H1 (cell line): Measurements from ENCODE around the gene SLC24A3. TPM values are rescaled to one million over a fixed set of nuclear protein-coding genes. Genes with fewer than 3 reads are reported as not detected.

Experiments used
- CTCF ChIA-PET: fragments of 300-600 bp; sonication (Branson Sonifier 250); formaldehyde crosslinking; loops from one replicate; lab custom pipeline; 2021; ENCODE audit not compliant: partially characterized antibody; lab: Charles Lee
- POLR2A ChIA-PET: fragments of 300-600 bp; sonication (Branson Sonifier 250); formaldehyde crosslinking; loops from one replicate; lab custom pipeline; 2021; ENCODE audit warnings: inconsistent platforms; ENCODE audit not compliant: partially characterized antibody; lab: Charles Lee
- DNase-seq, 2 experiments: peaks; one replicate each; pipeline versions ENCODE4 v3.0.0 to v3.0.0-alpha.2; 2010 to 2022; ENCODE audit warnings: low spot score in 2 of 2, low read depth in 1 of 2, mixed read lengths in 1 of 2
- FAIRE-seq: peaks from 2 replicates; lab custom pipeline; 2011; peaks lifted over from hg19 to GRCh38; lab: Jason Lieb, UNC
- H2AFZ ChIP-seq: 2 replicates; pipeline ENCODE4 v1.8.1; 2012; ENCODE audit warnings: low read length, inconsistent platforms
- H2AK5ac ChIP-seq: 2 replicates; pipeline ENCODE4 v1.6.1; 2013; ENCODE audit warnings: low read depth, low read length
- H2BK120ac ChIP-seq: replicated peaks from 2 replicates; pipeline ENCODE3; 2013; ENCODE audit warnings: low read depth, low read length, inconsistent platforms
- H2BK12ac ChIP-seq: 2 replicates; pipeline ENCODE4 v1.6.1; 2013; ENCODE audit warnings: low read depth, low read length
- H2BK15ac ChIP-seq: 2 replicates; pipeline ENCODE4 v1.6.1; 2013; ENCODE audit warnings: low read length
- H2BK20ac ChIP-seq: 2 replicates; pipeline ENCODE4 v1.6.1; 2013; ENCODE audit warnings: low read length
- H2BK5ac ChIP-seq: 2 replicates; pipeline ENCODE4 v1.6.1; 2013; ENCODE audit warnings: low read depth, low read length
- H3K14ac ChIP-seq: 2 replicates; pipeline ENCODE4 v1.6.1; 2013; ENCODE audit warnings: inconsistent platforms; ENCODE audit not compliant: insufficient read length
- H3K18ac ChIP-seq: 2 replicates; pipeline ENCODE4 v1.6.1; 2013; ENCODE audit warnings: low read length; ENCODE audit errors: extremely low read depth
- H3K23ac ChIP-seq: 2 replicates; pipeline ENCODE4 v1.6.1; 2013; ENCODE audit warnings: inconsistent platforms; ENCODE audit not compliant: insufficient read length
- H3K23me2 ChIP-seq: 2 replicates; pipeline ENCODE4 v1.6.1; 2013; ENCODE audit warnings: low read depth, low read length
- H3K27ac ChIP-seq: 2 replicates; pipeline ENCODE4 v1.6.1; 2011; ENCODE audit warnings: low read depth, low read length, inconsistent platforms
- H3K27me3 ChIP-seq, 4 experiments: replicated peaks in 1 of 4; 1 replicate in 1 of 4; 2 replicates in 3 of 4; pipeline versions ENCODE4 v1.6.1 to v1.8.1; 2011 to 2013; ENCODE audit warnings: low read length in 3 of 4, mild to moderate bottlenecking in 3 of 4, inconsistent platforms in 2 of 4, mixed read lengths in 2 of 4, moderate library complexity in 1 of 4; ENCODE audit not compliant: control insufficient read depth in 3 of 4, insufficient read depth in 3 of 4; ENCODE audit errors: extremely low read depth in 1 of 4
- H3K36me3 ChIP-seq, 4 experiments: 2 replicates each; pipeline versions ENCODE4 v1.6.1 to v1.8.1; 2011 to 2013; ENCODE audit warnings: mild to moderate bottlenecking in 4 of 4, low read length in 3 of 4, moderate library complexity in 2 of 4, control low read depth in 1 of 4, inconsistent platforms in 1 of 4; ENCODE audit not compliant: insufficient read depth in 4 of 4, control insufficient read depth in 2 of 4
- H3K4ac ChIP-seq: replicated peaks from 2 replicates; pipeline ENCODE3; 2013; ENCODE audit warnings: low read length, low read depth, mixed read lengths, inconsistent platforms; ENCODE audit not compliant: insufficient read length
- H3K4me1 ChIP-seq, 4 experiments: replicated peaks in 1 of 4; 1 replicate in 1 of 4; 2 replicates in 3 of 4; pipeline versions ENCODE4 v1.6.1 to v1.8.1; 2011 to 2013; ENCODE audit warnings: low read length in 3 of 4, inconsistent platforms in 2 of 4, mixed read lengths in 1 of 4; ENCODE audit not compliant: insufficient read depth in 4 of 4, control insufficient read depth in 3 of 4
- H3K4me2 ChIP-seq, 2 experiments: 2 replicates each; pipeline versions ENCODE4 v1.6.1 to v1.8.1; 2011 to 2013; ENCODE audit warnings: low read depth in 2 of 2, low read length in 2 of 2, control low read depth in 1 of 2, inconsistent platforms in 1 of 2, mild to moderate bottlenecking in 1 of 2; ENCODE audit not compliant: insufficient read depth in 1 of 2
- H3K4me3 ChIP-seq, 4 experiments: fragments of 200-600, 300-600 bp in 1 of 4; sonication (generic), shearing (Covaris generic), sonication (Bioruptor Twin) in 1 of 4; 2 replicates each; pipeline versions ENCODE4 v1.5.1 to v1.8.1; 2011 to 2016; ENCODE audit warnings: low read length in 4 of 4, low read depth in 3 of 4, control low read depth in 2 of 4, inconsistent platforms in 2 of 4, mild to moderate bottlenecking in 2 of 4, mixed read lengths in 1 of 4, moderate library complexity in 1 of 4; ENCODE audit not compliant: insufficient read depth in 2 of 4; ENCODE audit errors: extremely low read depth in 1 of 4
- H3K56ac ChIP-seq: replicated peaks from 2 replicates; pipeline ENCODE3; 2013; ENCODE audit warnings: low read depth, mild to moderate bottlenecking, mixed read lengths, low read length, inconsistent platforms; ENCODE audit not compliant: insufficient read length
- H3K79me1 ChIP-seq: 2 replicates; pipeline ENCODE4 v1.6.1; 2013; ENCODE audit warnings: low read depth, low read length, control low read depth
- H3K79me2 ChIP-seq, 2 experiments: 2 replicates each; pipeline versions ENCODE4 v1.6.1 to v1.8.1; 2012 to 2013; ENCODE audit warnings: low read length in 2 of 2, mild to moderate bottlenecking in 2 of 2, inconsistent platforms in 1 of 2; ENCODE audit not compliant: insufficient read depth in 2 of 2, control insufficient read depth in 1 of 2
- H3K9ac ChIP-seq, 4 experiments: replicated peaks in 1 of 4; 1 replicate in 1 of 4; 2 replicates in 3 of 4; pipeline versions ENCODE4 v1.6.1 to v1.8.1; 2011 to 2013; ENCODE audit warnings: low read depth in 3 of 4, low read length in 3 of 4, control low read depth in 2 of 4, mild to moderate bottlenecking in 2 of 4, moderate library complexity in 2 of 4, inconsistent platforms in 1 of 4; ENCODE audit errors: extremely low read depth in 1 of 4
- H3K9me3 ChIP-seq, 2 experiments: 2 replicates each; pipeline versions ENCODE4 v1.6.1 to v1.8.1; 2012 to 2013; ENCODE audit warnings: mild to moderate bottlenecking in 2 of 2, moderate library complexity in 2 of 2, control low read depth in 1 of 2, inconsistent platforms in 1 of 2, low read depth in 1 of 2, low read length in 1 of 2, mixed read lengths in 1 of 2; ENCODE audit not compliant: insufficient read depth in 2 of 2
- H4K20me1 ChIP-seq, 2 experiments: replicated peaks in 1 of 2; 2 replicates each; pipeline versions ENCODE3 to v1.8.1; 2011 to 2013; ENCODE audit warnings: inconsistent platforms in 2 of 2, low read length in 2 of 2, mild to moderate bottlenecking in 1 of 2; ENCODE audit not compliant: insufficient read depth in 2 of 2, control insufficient read depth in 1 of 2
- H4K5ac ChIP-seq: 2 replicates; pipeline ENCODE4 v1.6.1; 2013; ENCODE audit warnings: low read length, low read depth, mixed read lengths, inconsistent platforms; ENCODE audit not compliant: insufficient read length
- H4K8ac ChIP-seq: 2 replicates; pipeline ENCODE4 v1.8.0; 2013; ENCODE audit warnings: mild to moderate bottlenecking, moderate library complexity, low read length, inconsistent platforms; ENCODE audit not compliant: insufficient read depth; ENCODE audit errors: extremely low read depth
- H4K91ac ChIP-seq: replicated peaks from 2 replicates; pipeline ENCODE3; 2013; ENCODE audit warnings: low read length, mixed read lengths, inconsistent platforms; ENCODE audit not compliant: insufficient read length
- CEBPB ChIP-seq: IDR thresholded peaks from 2 replicates; pipeline ENCODE4 v1.6.1; 2012; ENCODE audit warnings: low read depth, low read length
- EGR1 ChIP-seq: IDR thresholded peaks from 2 replicates; pipeline ENCODE4 v1.6.1; 2011; ENCODE audit warnings: low read depth, low read length, borderline replicate concordance
- EZH2 ChIP-seq: fragments of 200-600 bp; sonication (generic); IDR thresholded peaks from 2 replicates; pipeline ENCODE4 v1.7.1; 2012; ENCODE audit warnings: low read depth, mild to moderate bottlenecking, moderate library complexity, low read length, inconsistent platforms; ENCODE audit not compliant: severe bottlenecking
- FOSL1 ChIP-seq: IDR thresholded peaks from 2 replicates; pipeline ENCODE4 v1.6.1; 2011; ENCODE audit warnings: mild to moderate bottlenecking, low read depth, low read length, moderate library complexity; ENCODE audit not compliant: insufficient read depth
- GABPA ChIP-seq: IDR thresholded peaks from 2 replicates; pipeline ENCODE4 v1.6.1; 2011; ENCODE audit warnings: mild to moderate bottlenecking, low read length, moderate library complexity, borderline replicate concordance; ENCODE audit not compliant: insufficient read depth
- HDAC6 ChIP-seq: IDR thresholded peaks from one replicate; pipeline ENCODE4 v1.7.1; 2012; ENCODE audit warnings: low read depth, mild to moderate bottlenecking, inconsistent platforms, low read length, moderate library complexity
- JUN ChIP-seq: IDR thresholded peaks from 2 replicates; pipeline ENCODE4 v1.6.1; 2011; ENCODE audit warnings: low read depth, mild to moderate bottlenecking, improper control_type of control experiment, low read length
- JUND ChIP-seq: IDR thresholded peaks from 2 replicates; pipeline ENCODE4 v1.6.1; 2011; ENCODE audit warnings: mild to moderate bottlenecking, improper control_type of control experiment, low read length
- POU5F1 ChIP-seq: IDR thresholded peaks from 2 replicates; pipeline ENCODE4 v1.6.1; 2011; ENCODE audit warnings: low read depth, mild to moderate bottlenecking, low read length, moderate library complexity
- RAD21 ChIP-seq, 2 experiments: IDR thresholded peaks in 1 of 2; conservative IDR thresholded peaks in 1 of 2; 2 replicates each; pipeline ENCODE4 v1.6.1; 2011; ENCODE audit warnings: low read depth in 2 of 2, low read length in 2 of 2, improper control_type of control experiment in 1 of 2, inconsistent platforms in 1 of 2, mild to moderate bottlenecking in 1 of 2, moderate library complexity in 1 of 2
- SIX5 ChIP-seq: IDR thresholded peaks from 2 replicates; pipeline ENCODE4 v1.6.1; 2011; ENCODE audit warnings: mild to moderate bottlenecking, low read depth, low read length
- SP4 ChIP-seq: IDR thresholded peaks from 2 replicates; pipeline ENCODE4 v1.6.1; 2012; ENCODE audit warnings: low read length, inconsistent platforms
- TEAD4 ChIP-seq: IDR thresholded peaks from 2 replicates; pipeline ENCODE4 v1.6.1; 2012; ENCODE audit warnings: low read depth, low read length, inconsistent platforms, mixed read lengths
- WGBS, 2 experiments: shearing (Covaris generic) in 1 of 2; methylation state at CpG; one replicate each; pipeline versions ENCODE4 v1.1.6 to v1.1.7; 2013 to 2015; ENCODE audit warnings: low lambda C conversion rate in 2 of 2, mixed read lengths in 2 of 2, inconsistent platforms in 1 of 2, low coverage in 1 of 2, missing lambda C conversion rate in 1 of 2; ENCODE audit not compliant: insufficient replicate concordance in 2 of 2, insufficient coverage in 1 of 2, insufficient read length in 1 of 2; ENCODE audit errors: extremely low coverage in 1 of 2, missing lambda C conversion rate in 1 of 2; 5-methylcytosine and 5-hydroxymethylcytosine counted together
- polyA plus RNA-seq, 7 experiments: library from polyadenylated mRNA; depleted of rRNA in 3 of 7; stranded (reverse) in 5 of 7; unstranded in 2 of 7; fragments of >200 nt in 5 of 7; fragments of 200-250 nt in 2 of 7; gene quantifications; 1 replicate in 5 of 7; 2 replicates in 1 of 7; 4 replicates in 1 of 7; pipeline versions ENCODE4 v1.2.1 to v1.2.3, GENCODE V29; 2011 to 2013; ENCODE audit warnings: missing spikeins in 2 of 7, mixed read lengths in 2 of 7
- total RNA-seq: library from RNA; stranded (reverse); fragmentation: NEBNext Ultra II Directional; extraction: Animal tissue kit (Norgen Biotek cat#: 25700); gene quantifications from 2 replicates; pipeline ENCODE4 v1.2.1, GENCODE V29; 2021
- TF ChIP-seq, protein P1 (sequence below): IDR thresholded peaks from 2 replicates; pipeline ENCODE4 v1.6.1; 2012; ENCODE audit warnings: inconsistent platforms

SLC24A3 gene
- total and polyA plus RNA-seq, 2 of the 8 experiments (the other 6 are each of a cell fraction or from before 2014, with no cell fraction given): 4.5 to 6.3 TPM

DNA sequence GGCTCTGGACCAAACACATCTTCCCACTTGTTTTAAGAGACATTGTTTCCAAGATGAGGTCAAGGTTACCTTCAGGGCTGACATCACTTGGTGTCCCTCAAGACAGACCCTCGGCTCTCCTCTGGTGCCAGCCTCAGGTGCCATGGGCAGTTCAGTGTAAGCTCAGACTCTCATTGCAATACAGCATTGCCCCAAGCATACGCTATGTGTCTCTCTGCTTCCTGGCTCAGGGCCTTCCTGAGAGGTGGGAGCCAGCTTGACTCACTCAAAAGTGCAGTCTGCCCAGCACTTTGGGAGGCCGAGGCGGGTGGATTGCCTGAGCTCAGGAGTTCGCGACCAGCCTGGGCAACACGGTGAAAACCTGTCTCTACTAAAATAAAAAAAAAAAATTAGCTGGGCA lies 51.7 kb downstream of the SLC24A3 start:
- no peak overlapping the region for H3K4ac ChIP-seq
- no peak overlapping the region for H2AK5ac ChIP-seq
- no peak overlapping the region for H2BK12ac ChIP-seq
- peaks cover 0 to 1% (median 0%) of the 10 kb centered on the region in 4 experiments; a peak in 1 of 7 replicates for H3K4me1 ChIP-seq
- no peak overlapping the region for H3K4me2 ChIP-seq
- H3K36me3 ChIP-seq: no peaks in the 10 kb centered on the region
- H2BK15ac ChIP-seq: no peak overlapping the region
- H3K56ac ChIP-seq: no peak overlapping the region
- H3K23ac ChIP-seq: no peak overlapping the region
- H3K14ac ChIP-seq: no peak overlapping the region
- no peaks in the 10 kb centered on the region for H3K79me1 ChIP-seq
- H2BK5ac ChIP-seq: no peak overlapping the region
- no peak overlapping the region for H4K91ac ChIP-seq
- CTCF ChIA-PET: interaction anchor here (1.0 kb wide), 1 partner anchor 48 kb away, joined by 4 read pairs; no protein-coding TSS in a partner anchor
- DNase-seq (no peak), FAIRE-seq (no peak)
- 86% methylated on average over 5 of the region's 7 CpGs; no CpG with 5 or more reads in 1 of the 2 experiments for WGBS, 2 experiments
- H2BK20ac ChIP-seq: no peak overlapping the region
- H4K5ac ChIP-seq: no peak overlapping the region
- no peak overlapping the region for H3K4me3 ChIP-seq
- POLR2A ChIA-PET: no interaction called here
- H2BK120ac ChIP-seq: no peak overlapping the region
- H2AFZ ChIP-seq: no peak overlapping the region
- H3K9ac ChIP-seq: no peak overlapping the region
- no peaks in the 10 kb centered on the region for H3K27me3 ChIP-seq
- H3K9me3 ChIP-seq: no peaks in the 10 kb centered on the region
- no peaks in the 10 kb centered on the region for H4K20me1 ChIP-seq
- no peaks in the 10 kb centered on the region for H3K23me2 ChIP-seq
- no peak for TF ChIP-seq TEAD4
- no peak for TF ChIP-seq JUND
- no peak for TF ChIP-seq HDAC6
- TF ChIP-seq SP4: no peak
- no peak for TF ChIP-seq FOSL1
- TF ChIP-seq JUN: no peak
- no peak for TF ChIP-seq EZH2
- TF ChIP-seq SIX5: no peak
- TF ChIP-seq EGR1: no peak
- TF ChIP-seq, protein P1, sequence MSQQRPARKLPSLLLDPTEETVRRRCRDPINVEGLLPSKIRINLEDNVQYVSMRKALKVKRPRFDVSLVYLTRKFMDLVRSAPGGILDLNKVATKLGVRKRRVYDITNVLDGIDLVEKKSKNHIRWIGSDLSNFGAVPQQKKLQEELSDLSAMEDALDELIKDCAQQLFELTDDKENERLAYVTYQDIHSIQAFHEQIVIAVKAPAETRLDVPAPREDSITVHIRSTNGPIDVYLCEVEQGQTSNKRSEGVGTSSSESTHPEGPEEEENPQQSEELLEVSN: no peak
- TF ChIP-seq GABPA: no peak
- TF ChIP-seq RAD21 (IDR thresholded peaks at IDR 0.05 in 1 of 2, conservative IDR thresholded peaks at IDR 0.05 in 1 of 2; ENCODE audit: low read depth in 2 of 2, low read length in 2 of 2): no peak
- no peak for TF ChIP-seq CEBPB
- no peak for TF ChIP-seq POU5F1
- no peaks in the 10 kb centered on the region for H3K79me2 ChIP-seq
- no peak overlapping the region for H3K27ac ChIP-seq
- no peak overlapping the region for H3K18ac ChIP-seq
- no peak overlapping the region for H4K8ac ChIP-seq
